PC-3 (cell line): ENCODE data around the gene SBNO2.

Source experiments
- EZH2 ChIP-seq: fragments of 300-600 bp; sonication (generic); IDR thresholded peaks from one replicate; pipeline ENCODE4 v1.6.1; 2017; ENCODE audit warnings: antibody characterized with exemption, mild to moderate bottlenecking, low read length; ENCODE audit not compliant: unreplicated experiment
- EZH2phosphoT487 ChIP-seq: fragments of 300-600 bp; sonication (generic); IDR thresholded peaks from 2 replicates; pipeline ENCODE4 v1.6.1; 2018; ENCODE audit warnings: mild to moderate bottlenecking, antibody characterized with exemption, low read length, borderline replicate concordance
- TF ChIP-seq, protein P1 (sequence below): fragments of 300-600 bp; sonication (generic); conservative IDR thresholded peaks from 2 replicates; pipeline ENCODE4 v1.5.1; 2017; ENCODE audit warnings: antibody characterized with exemption, low read depth, mild to moderate bottlenecking, low read length

DNA sequence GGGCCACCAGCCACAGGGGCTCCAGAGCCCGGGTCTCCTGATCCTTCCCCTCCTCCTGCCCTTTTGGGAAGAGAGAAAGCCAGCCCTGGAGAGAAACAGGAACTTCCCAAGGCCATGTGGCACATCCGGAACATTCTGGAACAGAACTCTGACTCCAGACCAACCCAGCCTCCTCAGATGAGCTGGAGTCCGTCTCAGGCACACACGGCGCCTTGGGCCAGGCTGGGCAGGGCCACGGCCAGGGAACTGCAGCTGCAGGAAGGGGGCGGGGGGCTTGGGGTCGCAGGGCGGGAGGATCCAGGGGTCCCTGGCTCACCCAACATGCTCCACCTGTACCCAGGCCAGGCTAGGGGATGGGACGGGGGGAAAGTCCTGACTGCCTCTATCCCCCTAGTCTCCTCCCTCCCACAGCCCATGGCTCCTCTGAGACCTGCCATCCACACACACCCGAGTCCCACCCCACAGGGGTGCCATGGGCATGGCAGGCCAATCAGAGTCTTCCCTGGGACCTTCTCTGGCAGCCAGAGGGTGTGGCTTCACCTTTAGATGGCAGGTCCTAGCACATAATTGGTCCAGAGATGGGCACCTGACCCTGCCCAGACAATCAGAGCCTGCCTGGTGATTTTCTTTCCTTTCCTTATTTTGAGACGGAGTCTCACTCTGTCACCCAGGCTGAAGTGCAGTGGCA, 22.9 kb downstream of the SBNO2 start:
- TF ChIP-seq, protein P1, sequence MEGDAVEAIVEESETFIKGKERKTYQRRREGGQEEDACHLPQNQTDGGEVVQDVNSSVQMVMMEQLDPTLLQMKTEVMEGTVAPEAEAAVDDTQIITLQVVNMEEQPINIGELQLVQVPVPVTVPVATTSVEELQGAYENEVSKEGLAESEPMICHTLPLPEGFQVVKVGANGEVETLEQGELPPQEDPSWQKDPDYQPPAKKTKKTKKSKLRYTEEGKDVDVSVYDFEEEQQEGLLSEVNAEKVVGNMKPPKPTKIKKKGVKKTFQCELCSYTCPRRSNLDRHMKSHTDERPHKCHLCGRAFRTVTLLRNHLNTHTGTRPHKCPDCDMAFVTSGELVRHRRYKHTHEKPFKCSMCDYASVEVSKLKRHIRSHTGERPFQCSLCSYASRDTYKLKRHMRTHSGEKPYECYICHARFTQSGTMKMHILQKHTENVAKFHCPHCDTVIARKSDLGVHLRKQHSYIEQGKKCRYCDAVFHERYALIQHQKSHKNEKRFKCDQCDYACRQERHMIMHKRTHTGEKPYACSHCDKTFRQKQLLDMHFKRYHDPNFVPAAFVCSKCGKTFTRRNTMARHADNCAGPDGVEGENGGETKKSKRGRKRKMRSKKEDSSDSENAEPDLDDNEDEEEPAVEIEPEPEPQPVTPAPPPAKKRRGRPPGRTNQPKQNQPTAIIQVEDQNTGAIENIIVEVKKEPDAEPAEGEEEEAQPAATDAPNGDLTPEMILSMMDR, result no peak
- no peak for TF ChIP-seq EZH2
- TF ChIP-seq EZH2phosphoT487, result no peak
